Measurements from ENCODE around the gene DNTT.
A peak's percentile ranks its signal among the peaks of the same experiment; 100 is the strongest.

The DNTT gene

GRCh38 chr10:96309628-96310320, 5.5 kb downstream of the DNTT start:
- no peak overlapping the region for H3K9ac ChIP-seq (ENCODE audit: insufficient read length)
- no peaks in the 10 kb centered on the region for H3K36me3 ChIP-seq (ENCODE audit: insufficient read depth, low read length)
- no peak for TF ChIP-seq POLR2AphosphoS5 (IDR thresholded peaks at IDR 0.05; ENCODE audit: borderline replicate concordance, low read depth, low read length)
- TF ChIP-seq FOXP2 (optimal IDR thresholded peaks at IDR 0.05; ENCODE audit: control extremely low read depth, extremely low read length, insufficient read depth): no peak
- TF ChIP-seq EZH2 (IDR thresholded peaks at IDR 0.05): no peak
- DNase-seq (ENCODE audit: low read depth, low spot score): no peak
- H3K27ac ChIP-seq: no peak overlapping the region
- H3K9me3 ChIP-seq (ENCODE audit: low read depth, low read length): no peaks in the 10 kb centered on the region
- H3K4me3 ChIP-seq: no peak overlapping the region

- H3K9me3 ChIP-seq (ENCODE audit: low read depth, low read length): no peaks in the 10 kb centered on the region
- no peak for TF ChIP-seq EZH2 (IDR thresholded peaks at IDR 0.05)
- no peak for TF ChIP-seq FOXP2 (optimal IDR thresholded peaks at IDR 0.05; ENCODE audit: control extremely low read depth, extremely low read length, insufficient read depth)
- TF ChIP-seq POLR2AphosphoS5 (IDR thresholded peaks at IDR 0.05; ENCODE audit: borderline replicate concordance, low read depth, low read length): no peak
- no peak overlapping the region for H3K9ac ChIP-seq (ENCODE audit: insufficient read length)
- no peak for DNase-seq (ENCODE audit: low read depth, low spot score)
- no peak overlapping the region for H3K4me3 ChIP-seq
- H3K36me3 ChIP-seq (ENCODE audit: insufficient read depth, low read length): no peaks in the 10 kb centered on the region
- no peak overlapping the region for H3K27ac ChIP-seq
Observed at GRCh38 chr10:96310321-96310669, 6.1 kb downstream of the DNTT start.

- Histone ChIP-seq H3K36me3 (ENCODE audit: insufficient read depth, low read length) (no peaks in the 10 kb centered on the region), H3K27ac (peak overlapping the region; percentile 71), H3K9me3 (ENCODE audit: low read depth, low read length) (no peaks in the 10 kb centered on the region), H3K4me3 (no peak overlapping the region), H3K9ac (ENCODE audit: insufficient read length) (no peak overlapping the region)
- peak; percentile 53 for DNase-seq (ENCODE audit: low read depth, low spot score)
- TF ChIP-seq FOXP2 (optimal IDR thresholded peaks at IDR 0.05; ENCODE audit: control extremely low read depth, extremely low read length, insufficient read depth) (no peak), EZH2 (IDR thresholded peaks at IDR 0.05) (no peak), POLR2AphosphoS5 (IDR thresholded peaks at IDR 0.05; ENCODE audit: borderline replicate concordance, low read depth, low read length) (no peak)
Observed at GRCh38 chr10:96311180-96311715, 7.0 kb downstream of the DNTT start.

GRCh38 chr10:96313344-96313743, 9.1 kb downstream of the DNTT start:
- Histone ChIP-seq H3K9me3 (ENCODE audit: low read depth, low read length) (no peaks in the 10 kb centered on the region), H3K4me3 (no peak overlapping the region), H3K36me3 (ENCODE audit: insufficient read depth, low read length) (no peaks in the 10 kb centered on the region), H3K9ac (ENCODE audit: insufficient read length) (no peak overlapping the region), H3K27ac (no peak overlapping the region)
- DNase-seq (ENCODE audit: low read depth, low spot score): no peak
- TF ChIP-seq FOXP2 (optimal IDR thresholded peaks at IDR 0.05; ENCODE audit: control extremely low read depth, extremely low read length, insufficient read depth): no peak
- TF ChIP-seq EZH2 (IDR thresholded peaks at IDR 0.05): no peak

GRCh38 chr10:96317067-96317833, 13.0 kb downstream of the DNTT start:
- Histone ChIP-seq H3K27ac (no peak overlapping the region), H3K9me3 (ENCODE audit: low read depth, low read length) (no peaks in the 10 kb centered on the region), H3K4me3 (no peak overlapping the region), H3K36me3 (ENCODE audit: insufficient read depth, low read length) (no peaks in the 10 kb centered on the region), H3K9ac (ENCODE audit: insufficient read length) (no peak overlapping the region)
- TF ChIP-seq EZH2 (IDR thresholded peaks at IDR 0.05) (no peak), FOXP2 (optimal IDR thresholded peaks at IDR 0.05; ENCODE audit: control extremely low read depth, extremely low read length, insufficient read depth) (no peak), POLR2AphosphoS5 (IDR thresholded peaks at IDR 0.05; ENCODE audit: borderline replicate concordance, low read depth, low read length) (no peak)
- no peak for DNase-seq (ENCODE audit: low read depth, low spot score)

- TF ChIP-seq POLR2AphosphoS5 (IDR thresholded peaks at IDR 0.05; ENCODE audit: borderline replicate concordance, low read depth, low read length) (no peak), EZH2 (IDR thresholded peaks at IDR 0.05) (no peak), FOXP2 (optimal IDR thresholded peaks at IDR 0.05; ENCODE audit: control extremely low read depth, extremely low read length, insufficient read depth) (no peak)
- Histone ChIP-seq H3K9me3 (ENCODE audit: low read depth, low read length) (no peaks in the 10 kb centered on the region), H3K27ac (no peak overlapping the region), H3K4me3 (no peak overlapping the region), H3K9ac (ENCODE audit: insufficient read length) (no peak overlapping the region), H3K36me3 (ENCODE audit: insufficient read depth, low read length) (no peaks in the 10 kb centered on the region)
- DNase-seq (ENCODE audit: low read depth, low spot score): no peak
Observed at GRCh38 chr10:96319754-96320474, 15.7 kb downstream of the DNTT start.

- no peaks in the 10 kb centered on the region for H3K9me3 ChIP-seq (ENCODE audit: low read depth, low read length)
- TF ChIP-seq POLR2AphosphoS5 (IDR thresholded peaks at IDR 0.05; ENCODE audit: borderline replicate concordance, low read depth, low read length) (no peak), FOXP2 (optimal IDR thresholded peaks at IDR 0.05; ENCODE audit: control extremely low read depth, extremely low read length, insufficient read depth) (no peak), EZH2 (IDR thresholded peaks at IDR 0.05) (no peak)
- H3K27ac ChIP-seq: no peak overlapping the region
- no peak for DNase-seq (ENCODE audit: low read depth, low spot score)
- no peak overlapping the region for H3K9ac ChIP-seq (ENCODE audit: insufficient read length)
- no peaks in the 10 kb centered on the region for H3K36me3 ChIP-seq (ENCODE audit: insufficient read depth, low read length)
- no peak overlapping the region for H3K4me3 ChIP-seq
Observed at GRCh38 chr10:96321822-96322221, 17.6 kb downstream of the DNTT start.

- Histone ChIP-seq H3K36me3 (ENCODE audit: insufficient read depth, low read length) (no peaks in the 10 kb centered on the region), H3K27ac (no peak overlapping the region), H3K9me3 (ENCODE audit: low read depth, low read length) (no peaks in the 10 kb centered on the region), H3K9ac (ENCODE audit: insufficient read length) (no peak overlapping the region), H3K4me3 (no peak overlapping the region)
- DNase-seq (ENCODE audit: low read depth, low spot score): no peak
- no peak for TF ChIP-seq FOXP2 (optimal IDR thresholded peaks at IDR 0.05; ENCODE audit: control extremely low read depth, extremely low read length, insufficient read depth)
- TF ChIP-seq POLR2AphosphoS5 (IDR thresholded peaks at IDR 0.05; ENCODE audit: borderline replicate concordance, low read depth, low read length): no peak
- no peak for TF ChIP-seq EZH2 (IDR thresholded peaks at IDR 0.05)
Observed at GRCh38 chr10:96322275-96322674, 18.0 kb downstream of the DNTT start.

All from SK-N-MC (cell line).